RWPE1 (cell line): Measurements from ENCODE around the gene INTS11.

Experiments used
- CTCF ChIA-PET: fragments of 350-600 bp; sonication (Branson Sonifier 250); formaldehyde crosslinking; extraction: SDS; loops from one replicate; lab custom pipeline; 2021; lab: Yijun Ruan, JAX
- POLR2A ChIA-PET: fragments of 400-600 bp; formaldehyde crosslinking; extraction: SDS; loops from one replicate; lab custom pipeline; 2020; ENCODE audit warnings: antibody characterized with exemption; ENCODE audit not compliant: low non-redundant PET; lab: Yijun Ruan, JAX
- DNase-seq: peaks from one replicate; pipeline ENCODE4 v3.0.0; 2012; ENCODE audit warnings: low spot score
- H3K27ac ChIP-seq: fragments of 450-650 bp; 2 replicates; pipeline ENCODE4 v1.5.1; 2017
- CTCF ChIP-seq: fragments of 450-650 bp; conservative IDR thresholded peaks from 2 replicates; pipeline ENCODE4 v1.5.1; 2017; ENCODE audit warnings: low read depth, mild to moderate bottlenecking

INTS11 gene

GRCh38 chr1:1326075-1326605 lies 1.7 kb upstream of the INTS11 start:
- no peak for TF ChIP-seq CTCF
- CTCF ChIA-PET = interaction anchor here (0.5 to 1.5 kb wide), 4 partner anchors 17 to 387 kb away, joined by 3 to 4 read pairs (median 3); no protein-coding TSS in a partner anchor
- no peak for DNase-seq
- POLR2A ChIA-PET = interaction anchor here (1.0 kb wide), 1 partner anchor 44 kb away, joined by 4 read pairs; no protein-coding TSS in a partner anchor
- peak overlapping the region; percentile 89 for H3K27ac ChIP-seq

DNA sequence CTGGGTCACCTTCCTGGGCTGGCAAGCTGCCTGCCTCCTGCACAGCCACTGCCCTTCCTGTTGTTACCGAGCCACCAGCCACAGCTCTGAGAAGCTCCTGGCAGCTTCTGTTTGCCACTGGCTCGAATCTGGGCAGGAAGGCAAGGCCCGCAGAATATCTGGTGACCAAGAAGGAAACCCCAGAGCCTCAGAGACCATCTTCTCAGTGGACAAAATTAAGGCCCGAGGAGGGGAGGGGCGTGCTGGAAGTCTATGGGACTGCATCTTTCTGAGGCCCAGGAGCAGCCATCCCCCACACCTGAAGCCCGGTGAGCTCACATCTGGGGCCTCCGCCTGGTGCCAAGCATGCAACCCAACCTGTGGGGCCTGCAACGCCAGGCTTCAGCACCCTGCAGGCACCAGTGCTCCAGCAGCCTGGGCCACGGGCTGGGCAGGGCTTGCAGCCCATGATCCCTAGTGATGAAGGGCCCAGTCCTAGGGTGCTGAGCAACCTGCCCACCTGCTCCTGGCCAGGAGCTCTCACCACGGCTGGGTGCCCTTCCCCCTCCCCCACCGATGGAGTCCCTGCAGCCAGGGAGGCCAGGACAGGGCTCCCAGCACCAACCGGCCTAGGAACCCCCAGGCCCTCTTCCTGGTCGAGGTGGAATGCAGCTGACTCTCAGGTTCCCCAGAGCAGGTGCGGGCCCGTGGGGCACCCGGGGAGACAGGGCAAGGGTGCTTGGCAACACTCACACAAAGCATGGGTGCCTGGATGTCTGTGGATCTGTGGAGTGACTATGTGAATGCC lies 1.0 kb upstream of the INTS11 start:
- no peak for TF ChIP-seq CTCF
- DNase-seq = no peak
- ChIA-PET CTCF (interaction anchor here (0.5 to 1.5 kb wide), 3 partner anchors 19 to 386 kb away, joined by 3 read pairs; no protein-coding TSS in a partner anchor), POLR2A (interaction anchor here (1.0 kb wide), 1 partner anchor 43 kb away, joined by 4 read pairs; no protein-coding TSS in a partner anchor)
- H3K27ac ChIP-seq = peak overlapping the region; percentile 89

GRCh38 chr1:1324084-1324523 lies 356 bp downstream of the INTS11 start:
- DNase-seq = no peak
- peak overlapping the region; percentile 89 for H3K27ac ChIP-seq

DNA sequence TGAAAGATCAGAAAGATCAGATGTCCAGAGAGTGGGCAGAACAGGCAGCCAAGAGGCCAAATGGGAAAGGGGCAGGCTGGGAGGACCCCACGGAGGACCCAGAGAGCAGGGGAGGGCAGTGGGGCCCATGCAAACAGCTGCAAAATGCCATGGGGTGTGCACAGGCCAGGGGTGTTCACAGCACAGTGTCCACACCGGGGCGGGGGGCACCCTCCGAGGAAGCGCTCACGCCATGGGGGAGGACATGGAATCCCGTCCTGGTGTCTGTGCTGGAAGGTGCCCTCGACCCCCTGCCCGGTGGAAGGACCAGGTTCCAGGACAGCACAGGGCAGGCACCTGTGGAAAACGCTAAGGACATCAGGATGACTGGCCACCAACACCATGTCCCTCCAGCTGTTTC lies 1.5 kb downstream of the INTS11 start:
- H3K27ac ChIP-seq = peak overlapping the region; percentile 47
- no peak for DNase-seq
- ChIA-PET CTCF (no interaction called here), POLR2A (interaction anchor here (0.8 kb wide), 1 partner anchor 11 kb away, joined by 3 read pairs; no protein-coding TSS in a partner anchor)
- TF ChIP-seq CTCF = no peak

More at GRCh38 chr1:1324084-1324523, 356 bp downstream of the INTS11 start:
- ChIA-PET CTCF (interaction anchor here (0.6 kb wide), 1 partner anchor 11 kb away, joined by 3 read pairs; no protein-coding TSS in a partner anchor), POLR2A (no interaction called here)
- TF ChIP-seq CTCF = no peak

DNA sequence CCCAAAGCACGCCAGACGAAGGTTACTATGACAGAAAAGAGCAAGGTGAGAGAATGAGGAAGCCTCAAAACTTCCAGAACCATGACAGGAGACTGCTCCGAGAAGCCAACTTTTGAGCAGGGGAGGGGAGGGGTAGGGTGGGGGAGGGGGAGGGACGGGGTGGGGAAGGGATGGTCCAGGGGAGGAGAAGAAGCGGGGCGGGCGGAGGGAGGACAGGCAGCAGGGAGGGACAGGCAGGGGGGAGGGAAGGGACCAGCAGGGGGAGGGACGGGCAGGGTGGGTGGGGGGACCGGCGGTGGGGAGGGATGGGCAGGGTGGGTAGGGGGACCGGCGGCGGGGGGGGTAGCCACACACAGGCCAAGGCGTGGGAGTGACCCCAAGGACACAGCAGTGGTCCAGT lies 2.0 kb downstream of the INTS11 start:
- no peak for TF ChIP-seq CTCF
- peak overlapping the region; percentile 100 for H3K27ac ChIP-seq
- POLR2A ChIA-PET = no interaction called here
- DNase-seq = no peak
- CTCF ChIA-PET = no interaction called here

GRCh38 chr1:1321477-1321876 lies 3.0 kb downstream of the INTS11 start:
- H3K27ac ChIP-seq = peak overlapping the region; percentile 100
- no peak for TF ChIP-seq CTCF
- ChIA-PET CTCF (no interaction called here), POLR2A (no interaction called here)
- no peak for DNase-seq
